Keratinocyte (primary cell): ENCODE data around the gene VAV2. TPM values are rescaled to one million over a fixed set of nuclear protein-coding genes. Genes with fewer than 3 reads are reported as not detected.

Experiments
- DNase-seq: peaks from one replicate; pipeline ENCODE4 v3.0.0-alpha.2; 2011; ENCODE audit warnings: low read depth, missing footprints, low spot score
- FAIRE-seq: peaks from 2 replicates; lab custom pipeline; 2011; peaks lifted over from hg19 to GRCh38; lab: Jason Lieb, UNC
- H2AFZ ChIP-seq: 2 replicates; pipeline ENCODE4 v1.6.0; 2012; ENCODE audit warnings: low read length, control low read depth, inconsistent platforms; ENCODE audit not compliant: control insufficient read depth
- H3K27ac ChIP-seq: 2 replicates; pipeline ENCODE4 v1.5.1; 2011; ENCODE audit warnings: low read length; ENCODE audit not compliant: control insufficient read depth, insufficient read depth
- H3K27me3 ChIP-seq: 3 replicates; pipeline ENCODE4 v1.6.0; 2011; ENCODE audit warnings: low read length; ENCODE audit not compliant: control insufficient read depth, insufficient read depth; ENCODE audit errors: extremely low read depth
- H3K36me3 ChIP-seq, 2 experiments: 2 replicates in 1 of 2; 3 replicates in 1 of 2; pipeline ENCODE4 v1.5.1; 2011; ENCODE audit warnings: low read length in 2 of 2, mild to moderate bottlenecking in 1 of 2; ENCODE audit not compliant: control insufficient read depth in 2 of 2, insufficient read depth in 2 of 2; ENCODE audit errors: extremely low read depth in 1 of 2
- H3K4me1 ChIP-seq: 3 replicates; pipeline ENCODE4 v1.5.1; 2011; ENCODE audit warnings: low read length; ENCODE audit not compliant: control insufficient read depth, insufficient read depth; ENCODE audit errors: extremely low read depth
- H3K4me2 ChIP-seq: 3 replicates; pipeline ENCODE4 v1.6.0; 2011; ENCODE audit warnings: low read depth, low read length; ENCODE audit not compliant: control insufficient read depth, insufficient read depth; ENCODE audit errors: extremely low read depth
- H3K4me3 ChIP-seq, 3 experiments: fragments of 200-600 bp in 1 of 3; sonication (generic) in 1 of 3; 2 replicates in 2 of 3; 3 replicates in 1 of 3; pipeline ENCODE4 v1.5.1; 2011 to 2016; ENCODE audit warnings: low read length in 3 of 3, mild to moderate bottlenecking in 3 of 3, control low read depth in 2 of 3, inconsistent platforms in 1 of 3, low read depth in 1 of 3, mixed read lengths in 1 of 3, mixed run types in 1 of 3, moderate library complexity in 1 of 3; ENCODE audit not compliant: control insufficient read depth in 2 of 3, insufficient read depth in 2 of 3; ENCODE audit errors: extremely low read depth in 1 of 3
- H3K79me2 ChIP-seq: 2 replicates; pipeline ENCODE4 v1.6.0; 2012; ENCODE audit warnings: low read length; ENCODE audit not compliant: control insufficient read depth, insufficient read depth
- H3K9ac ChIP-seq: 3 replicates; pipeline ENCODE4 v1.6.0; 2011; ENCODE audit warnings: low read length; ENCODE audit not compliant: control insufficient read depth, insufficient read depth; ENCODE audit errors: extremely low read depth
- H3K9me1 ChIP-seq: 3 replicates; pipeline ENCODE4 v1.6.0; 2011; ENCODE audit warnings: low read length; ENCODE audit not compliant: control insufficient read depth, insufficient read depth; ENCODE audit errors: extremely low read depth
- H3K9me3 ChIP-seq: 2 replicates; pipeline ENCODE4 v1.5.1; 2012; ENCODE audit warnings: low read depth, low read length; ENCODE audit not compliant: control insufficient read depth
- H4K20me1 ChIP-seq: 3 replicates; pipeline ENCODE4 v1.6.0; 2011; ENCODE audit warnings: low read length; ENCODE audit not compliant: control insufficient read depth, insufficient read depth; ENCODE audit errors: extremely low read depth
- EZH2 ChIP-seq: IDR thresholded peaks from one replicate; pipeline ENCODE4 v1.6.1; 2012; ENCODE audit warnings: inconsistent platforms, mild to moderate bottlenecking, low read length, moderate library complexity
- dilution Hi-C: fragments of 300-500 bp; cut with MboI; formaldehyde crosslinking; loops from one replicate; pipeline ENCODE4 v1.7.0; 2020; ENCODE audit warnings: low sequenced_read_pairs; ENCODE audit not compliant: extremely low pct_ligation_motif_present
- polyA plus RNA-seq, 5 experiments: library from polyadenylated mRNA; depleted of rRNA in 3 of 5; stranded (reverse) in 3 of 5; stranded (forward) in 1 of 5; unstranded in 1 of 5; fragments of >200 nt; gene quantifications; 1 replicate in 1 of 5; 2 replicates in 3 of 5; 3 replicates in 1 of 5; pipeline versions ENCODE4 v1.2.1 to v1.2.3, GENCODE V29; 2011 to 2012; ENCODE audit warnings: missing spikeins in 2 of 5, low read depth in 1 of 5, low replicate concordance in 1 of 5
- TF ChIP-seq, protein P1 (sequence below), 3 experiments: IDR thresholded peaks in 1 of 3; conservative IDR thresholded peaks in 1 of 3; optimal IDR thresholded peaks in 1 of 3; 2 replicates in 2 of 3; 3 replicates in 1 of 3; pipeline versions ENCODE3 to v1.5.1; 2011; ENCODE audit warnings: low read length in 3 of 3, mild to moderate bottlenecking in 3 of 3, moderate library complexity in 2 of 3, control low read depth in 1 of 3, inconsistent platforms in 1 of 3; ENCODE audit not compliant: insufficient read depth in 2 of 3; ENCODE audit errors: extremely low read depth in 1 of 3

The VAV2 gene
- polyA plus RNA-seq, 1 donor (not counting 4 experiments of a cell fraction or from before 2014, with no cell fraction given): 16.4 TPM

DNA sequence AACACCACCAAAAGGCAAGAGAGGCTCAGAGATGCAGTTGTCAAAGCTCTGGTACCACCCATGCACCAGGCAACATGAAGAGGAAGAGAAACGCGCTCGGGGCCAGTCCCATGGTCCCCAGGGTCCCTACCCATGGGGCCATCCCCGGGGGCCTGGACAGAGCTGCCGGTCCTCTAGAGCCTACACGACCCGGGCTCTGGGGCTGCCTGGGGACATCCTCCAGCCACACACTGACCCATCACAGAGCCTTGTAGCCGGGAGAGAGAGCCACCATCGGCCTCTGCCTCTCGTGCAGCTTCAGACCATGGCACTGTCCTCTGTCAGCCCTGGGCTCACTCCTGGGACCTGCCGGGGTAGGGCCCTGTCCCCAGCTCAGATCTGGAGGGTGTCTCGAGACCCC lies 23.7 kb downstream of the VAV2 start:
- H4K20me1 ChIP-seq: peaks cover 67% of the 10 kb centered on the region
- no peak overlapping the region for H2AFZ ChIP-seq
- peaks cover 11% of the 10 kb centered on the region for H3K9me1 ChIP-seq
- no peak for TF ChIP-seq EZH2
- TF ChIP-seq, protein P1, sequence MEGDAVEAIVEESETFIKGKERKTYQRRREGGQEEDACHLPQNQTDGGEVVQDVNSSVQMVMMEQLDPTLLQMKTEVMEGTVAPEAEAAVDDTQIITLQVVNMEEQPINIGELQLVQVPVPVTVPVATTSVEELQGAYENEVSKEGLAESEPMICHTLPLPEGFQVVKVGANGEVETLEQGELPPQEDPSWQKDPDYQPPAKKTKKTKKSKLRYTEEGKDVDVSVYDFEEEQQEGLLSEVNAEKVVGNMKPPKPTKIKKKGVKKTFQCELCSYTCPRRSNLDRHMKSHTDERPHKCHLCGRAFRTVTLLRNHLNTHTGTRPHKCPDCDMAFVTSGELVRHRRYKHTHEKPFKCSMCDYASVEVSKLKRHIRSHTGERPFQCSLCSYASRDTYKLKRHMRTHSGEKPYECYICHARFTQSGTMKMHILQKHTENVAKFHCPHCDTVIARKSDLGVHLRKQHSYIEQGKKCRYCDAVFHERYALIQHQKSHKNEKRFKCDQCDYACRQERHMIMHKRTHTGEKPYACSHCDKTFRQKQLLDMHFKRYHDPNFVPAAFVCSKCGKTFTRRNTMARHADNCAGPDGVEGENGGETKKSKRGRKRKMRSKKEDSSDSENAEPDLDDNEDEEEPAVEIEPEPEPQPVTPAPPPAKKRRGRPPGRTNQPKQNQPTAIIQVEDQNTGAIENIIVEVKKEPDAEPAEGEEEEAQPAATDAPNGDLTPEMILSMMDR (optimal IDR thresholded peaks at IDR 0.05 in 1 of 3, IDR thresholded peaks at IDR 0.05 in 1 of 3, conservative IDR thresholded peaks at IDR 0.05 in 1 of 3; ENCODE audit: extremely low read depth in 1 of 3, insufficient read depth in 2 of 3, low read length in 3 of 3): no peak
- H3K4me2 ChIP-seq: peak overlapping the region; percentile 8
- no peaks in the 10 kb centered on the region for H3K36me3 ChIP-seq
- H3K4me1 ChIP-seq: peaks cover 32% of the 10 kb centered on the region
- dilution Hi-C loops: no loop called here
- FAIRE-seq (no peak), DNase-seq (no peak)
- no peak overlapping the region for H3K27ac ChIP-seq
- H3K4me3 ChIP-seq: no peak overlapping the region
- H3K79me2 ChIP-seq: peaks cover 93% of the 10 kb centered on the region
- H3K9ac ChIP-seq: no peak overlapping the region
- no peaks in the 10 kb centered on the region for H3K27me3 ChIP-seq
- no peaks in the 10 kb centered on the region for H3K9me3 ChIP-seq

DNA sequence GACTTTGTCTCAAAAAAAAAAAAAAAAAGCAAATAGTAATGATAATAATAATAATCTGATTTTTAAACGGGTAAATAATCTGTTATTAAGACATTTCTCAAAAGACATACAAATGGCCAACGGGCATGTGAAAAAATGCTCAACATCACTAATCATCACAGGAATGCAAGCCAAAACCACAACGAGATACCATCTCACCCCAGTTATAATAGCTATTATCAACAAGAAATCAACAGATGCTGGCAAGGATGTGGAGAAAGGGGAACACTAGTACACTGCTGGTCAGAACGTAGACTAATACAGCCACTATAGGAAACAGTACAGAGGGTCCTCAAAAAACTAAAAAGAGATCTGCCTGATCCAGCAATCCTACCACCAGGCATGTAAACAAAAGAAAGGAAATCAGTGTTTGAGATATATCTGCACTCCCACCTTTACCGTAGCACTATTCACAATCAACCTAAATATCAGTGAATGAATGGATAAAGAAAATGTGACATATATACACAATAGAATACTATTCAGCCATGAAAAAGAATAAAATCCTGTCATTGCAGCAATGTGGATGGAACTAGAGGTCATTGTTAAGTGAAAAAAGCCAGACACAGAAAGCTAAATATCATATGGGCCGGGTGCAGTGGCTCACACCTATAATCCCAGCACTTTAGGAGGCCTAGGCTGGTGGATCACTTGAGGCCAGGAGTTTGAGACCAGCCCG lies 24.9 kb downstream of the VAV2 start:
- Histone ChIP-seq H3K9me3 (no peaks in the 10 kb centered on the region), H4K20me1 (peaks cover 59% of the 10 kb centered on the region), H2AFZ (no peak overlapping the region), H3K27ac (no peak overlapping the region), H3K4me3 (no peak overlapping the region), H3K9ac (no peak overlapping the region), H3K4me2 (peak overlapping the region; percentile 16), H3K4me1 (peaks cover 32% of the 10 kb centered on the region), H3K36me3 (no peaks in the 10 kb centered on the region), H3K9me1 (peaks cover 11% of the 10 kb centered on the region), H3K79me2 (peaks cover 87% of the 10 kb centered on the region), H3K27me3 (no peaks in the 10 kb centered on the region)
- dilution Hi-C loops: no loop called here
- TF ChIP-seq, protein P1 (optimal IDR thresholded peaks at IDR 0.05 in 1 of 3, IDR thresholded peaks at IDR 0.05 in 1 of 3, conservative IDR thresholded peaks at IDR 0.05 in 1 of 3; ENCODE audit: extremely low read depth in 1 of 3, insufficient read depth in 2 of 3, low read length in 3 of 3): no peak
- TF ChIP-seq EZH2: no peak
- DNase-seq (no peak), FAIRE-seq (peak; percentile 91)
